Liver (tissue), 9 donors: ENCODE data around the gene DLEC1. TPM values are rescaled to one million over a fixed set of nuclear protein-coding genes. Genes with fewer than 3 reads are reported as not detected.

Experiments
- DNase-seq: peaks from one replicate; pipeline ENCODE4 v3.0.0-alpha.2; 2017; ENCODE audit warnings: low spot score
- H3K27ac ChIP-seq, 2 donors: one replicate each; pipeline ENCODE4 v1.7.0; 2013; ENCODE audit warnings: inconsistent platforms in 2 of 2, low read length in 2 of 2, control low read depth in 1 of 2, low read depth in 1 of 2, mild to moderate bottlenecking in 1 of 2
- H3K27me3 ChIP-seq, 4 donors: one replicate each; pipeline versions ENCODE4 v1.6.1 to v1.7.0; 2013; ENCODE audit warnings: low read length in 3 of 4, inconsistent platforms in 1 of 4, mild to moderate bottlenecking in 1 of 4, moderate library complexity in 1 of 4; ENCODE audit not compliant: control insufficient read depth in 4 of 4, insufficient read depth in 4 of 4
- H3K36me3 ChIP-seq, 4 donors: one replicate each; pipeline versions ENCODE4 v1.6.1 to v1.7.0; 2013; ENCODE audit warnings: low read length in 3 of 4, mild to moderate bottlenecking in 3 of 4, low read depth in 1 of 4, moderate library complexity in 1 of 4; ENCODE audit not compliant: control insufficient read depth in 4 of 4, insufficient read depth in 3 of 4
- H3K4me1 ChIP-seq, 4 donors: one replicate each; pipeline versions ENCODE4 v1.6.1 to v1.7.0; 2013; ENCODE audit warnings: low read length in 3 of 4, mild to moderate bottlenecking in 3 of 4, moderate library complexity in 1 of 4; ENCODE audit not compliant: control insufficient read depth in 4 of 4, insufficient read depth in 4 of 4
- H3K4me3 ChIP-seq, 3 donors: one replicate each; pipeline versions ENCODE4 v1.6.1 to v1.7.0; 2013; ENCODE audit warnings: low read length in 3 of 3, control low read depth in 1 of 3, low read depth in 1 of 3, mild to moderate bottlenecking in 1 of 3
- H3K9ac ChIP-seq, 2 donors: one replicate each; pipeline ENCODE4 v1.7.0; 2013; ENCODE audit warnings: low read length in 2 of 2, mild to moderate bottlenecking in 2 of 2, moderate library complexity in 2 of 2, control low read depth in 1 of 2, low read depth in 1 of 2
- H3K9me3 ChIP-seq, 4 donors: one replicate each; pipeline versions ENCODE4 v1.6.1 to v1.7.0; 2013; ENCODE audit warnings: low read length in 3 of 4; ENCODE audit not compliant: control insufficient read depth in 4 of 4
- CTCF ChIP-seq: fragments of 150-350 bp; IDR thresholded peaks from 2 replicates; pipeline ENCODE4 v1.5.1; 2017; ENCODE audit warnings: improper control_type of control experiment, low read depth, low read length; ENCODE audit not compliant: missing input control
- EGR1 ChIP-seq, 2 donors: IDR thresholded peaks; 2 replicates each; pipeline ENCODE4 v1.6.1; 2016 to 2018; ENCODE audit warnings: antibody characterized with exemption in 2 of 2, low read depth in 2 of 2
- FOXA1 ChIP-seq: IDR thresholded peaks from 2 replicates; pipeline ENCODE4 v1.6.1; 2016; ENCODE audit warnings: antibody characterized with exemption
- FOXA2 ChIP-seq: IDR thresholded peaks from 2 replicates; pipeline ENCODE4 v1.6.1; 2016; ENCODE audit warnings: antibody characterized with exemption
- GABPA ChIP-seq, 2 donors: IDR thresholded peaks in 1 of 2; conservative IDR thresholded peaks in 1 of 2; 2 replicates each; pipeline ENCODE4 v1.6.1; 2016; ENCODE audit warnings: antibody characterized with exemption in 2 of 2, mild to moderate bottlenecking in 1 of 2, moderate library complexity in 1 of 2
- HNF4A ChIP-seq, 2 donors: conservative IDR thresholded peaks; 2 replicates each; pipeline ENCODE4 v1.6.1; 2016; ENCODE audit warnings: antibody characterized with exemption in 2 of 2, mild to moderate bottlenecking in 2 of 2
- HNF4G ChIP-seq: IDR thresholded peaks from 2 replicates; pipeline ENCODE4 v1.6.1; 2016; ENCODE audit warnings: antibody characterized with exemption
- JUND ChIP-seq, 2 donors: IDR thresholded peaks; 2 replicates each; pipeline ENCODE4 v1.6.1; 2016; ENCODE audit warnings: antibody characterized with exemption in 2 of 2
- REST ChIP-seq: IDR thresholded peaks from 2 replicates; pipeline ENCODE4 v1.6.1; 2016; ENCODE audit warnings: antibody characterized with exemption, mild to moderate bottlenecking
- SP1 ChIP-seq: IDR thresholded peaks from 2 replicates; pipeline ENCODE4 v1.6.1; 2018; ENCODE audit warnings: antibody characterized with exemption, mild to moderate bottlenecking
- TAF1 ChIP-seq: conservative IDR thresholded peaks from 2 replicates; pipeline ENCODE4 v1.6.1; 2016; ENCODE audit warnings: antibody characterized with exemption, mild to moderate bottlenecking
- YY1 ChIP-seq: IDR thresholded peaks from 2 replicates; pipeline ENCODE4 v1.6.1; 2016; ENCODE audit warnings: antibody characterized with exemption, mild to moderate bottlenecking
- ZBTB33 ChIP-seq: IDR thresholded peaks from 2 replicates; pipeline ENCODE4 v1.6.1; 2016; ENCODE audit warnings: antibody characterized with exemption
- WGBS: extraction: QIAGEN DNeasy Blood & Tissue Kit; methylation state at CpG from one replicate; pipeline ENCODE4 v1.1.7; 2013; 5-methylcytosine and 5-hydroxymethylcytosine counted together
- polyA plus RNA-seq, 2 donors: library from polyadenylated mRNA; stranded (reverse) in 1 of 2; unstranded in 1 of 2; fragments of 200-250 nt in 1 of 2; fragments of >200 nt in 1 of 2; fragmentation: Nextera tagmentation in 1 of 2; extraction: Ambion mirVana in 1 of 2; gene quantifications; one replicate each; pipeline versions ENCODE4 v1.2.1 to v1.2.3, GENCODE V29; 2013 to 2015
- total RNA-seq, 2 donors: library from RNA; depleted of rRNA; stranded (reverse); fragments of >200 nt; gene quantifications; one replicate each; pipeline ENCODE4 v1.2.3, GENCODE V29; 2014
- donor health status: healthy.
- donor health status: healthy.
- donor health status: healthy.
- donor health status: healthy.
- donor health status: healthy.

Gene DLEC1
- total and polyA plus RNA-seq, 4 donors, result 0.09 to 0.63 (median 0.30) TPM

GRCh38 chr3:38128303-38128655 is 89.3 kb downstream of the DLEC1 start:
- 53% methylated on average over 1 of the region's 1 CpG for WGBS
- TF ChIP-seq CTCF (no peak), YY1 (no peak), TAF1 (no peak), SP1 (no peak), ZBTB33 (no peak), HNF4G (no peak), JUND (IDR thresholded peaks at IDR 0.05) (no peak), GABPA (IDR thresholded peaks at IDR 0.05 in 1 of 2, conservative IDR thresholded peaks at IDR 0.05 in 1 of 2) (no peak), EGR1 (IDR thresholded peaks at IDR 0.05; ENCODE audit: low read depth in 2 of 2) (no peak), FOXA1 (no peak)
- H3K9ac ChIP-seq, result no peak overlapping the region
- DNase-seq, result no peak
- H3K36me3 ChIP-seq, result peaks cover 18 to 63% (median 52%) of the 10 kb centered on the region in 4 donors
- peak overlapping the region in 1 of 2 donors; percentile 16 for H3K27ac ChIP-seq
- H3K4me1 ChIP-seq, result peaks cover 20 to 96% (median 77%) of the 10 kb centered on the region in 4 donors
- no peaks in the 10 kb centered on the region for H3K9me3 ChIP-seq
- H3K4me3 ChIP-seq, result no peak overlapping the region
- no peaks in the 10 kb centered on the region for H3K27me3 ChIP-seq

- Histone ChIP-seq H3K9me3 (no peaks in the 10 kb centered on the region), H3K9ac (no peak overlapping the region), H3K4me3 (no peak overlapping the region), H3K27me3 (no peaks in the 10 kb centered on the region), H3K27ac (peak overlapping the region; percentile 0 to 14), H3K36me3 (peaks cover 18 to 60% (median 51%) of the 10 kb centered on the region in 4 donors), H3K4me1 (peaks cover 23 to 96% (median 78%) of the 10 kb centered on the region in 4 donors)
- WGBS, result 75% methylated on average over 5 of the region's 5 CpGs
- peak; percentile 30 for DNase-seq
- no peak for TF ChIP-seq ZBTB33
- TF ChIP-seq FOXA2, result no peak
- peak in 1 of 2 donors; percentile 41 for TF ChIP-seq HNF4A (conservative IDR thresholded peaks at IDR 0.05)
- TF ChIP-seq GABPA (IDR thresholded peaks at IDR 0.05 in 1 of 2, conservative IDR thresholded peaks at IDR 0.05 in 1 of 2), result no peak
- no peak for TF ChIP-seq REST
These were observed 90.0 kb downstream of the DLEC1 start for GRCh38 chr3:38129058-38129457.
